ENCODE data around the gene N4BP3.
"Not testable (repeated sequence)": the region's sequence is repeated elsewhere in the genome, so short reads cannot be mapped to it uniquely, and the experiment has no call there.

Gene N4BP3, protein sequence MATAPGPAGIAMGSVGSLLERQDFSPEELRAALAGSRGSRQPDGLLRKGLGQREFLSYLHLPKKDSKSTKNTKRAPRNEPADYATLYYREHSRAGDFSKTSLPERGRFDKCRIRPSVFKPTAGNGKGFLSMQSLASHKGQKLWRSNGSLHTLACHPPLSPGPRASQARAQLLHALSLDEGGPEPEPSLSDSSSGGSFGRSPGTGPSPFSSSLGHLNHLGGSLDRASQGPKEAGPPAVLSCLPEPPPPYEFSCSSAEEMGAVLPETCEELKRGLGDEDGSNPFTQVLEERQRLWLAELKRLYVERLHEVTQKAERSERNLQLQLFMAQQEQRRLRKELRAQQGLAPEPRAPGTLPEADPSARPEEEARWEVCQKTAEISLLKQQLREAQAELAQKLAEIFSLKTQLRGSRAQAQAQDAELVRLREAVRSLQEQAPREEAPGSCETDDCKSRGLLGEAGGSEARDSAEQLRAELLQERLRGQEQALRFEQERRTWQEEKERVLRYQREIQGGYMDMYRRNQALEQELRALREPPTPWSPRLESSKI

DNA sequence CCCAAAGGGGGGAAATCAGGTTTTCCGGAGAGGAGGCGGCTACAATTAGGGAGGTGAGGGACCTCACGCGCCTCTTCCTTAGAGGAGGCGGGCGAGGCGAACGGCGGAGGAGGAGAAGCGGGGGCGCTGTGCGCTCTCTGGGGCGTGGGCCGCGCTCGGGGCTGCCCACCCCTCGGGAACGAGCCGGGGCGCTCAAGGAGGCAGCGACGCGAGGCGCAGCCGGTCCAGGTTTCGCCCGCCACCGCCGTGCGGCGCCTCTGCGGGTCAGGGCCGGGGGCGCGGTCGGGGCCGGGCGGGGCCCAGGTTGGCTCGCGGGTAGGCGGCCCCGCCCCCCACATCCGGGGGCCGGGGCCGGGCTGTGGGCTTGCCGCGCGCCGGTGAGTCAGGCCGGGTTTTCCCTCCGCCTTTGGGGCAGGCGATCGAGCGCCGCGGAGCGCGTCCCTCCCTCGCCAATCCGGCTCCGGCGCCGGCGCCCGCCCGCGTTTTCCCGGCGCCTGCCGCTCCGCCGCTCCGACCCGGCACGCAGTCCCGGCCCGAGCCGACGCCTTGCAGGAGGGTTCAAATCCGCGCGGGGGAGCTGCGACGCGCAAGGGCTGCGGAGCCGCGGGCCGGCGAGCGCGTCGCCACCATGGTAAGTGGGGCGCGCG is at the start of gene N4BP3:
Gene N4BP3 (plus strand): TSS at position 392 of the 647 bp plus-strand sequence. CDS start 6,052 bp downstream, outside the sequence.
- peak; percentile 88 for DNase-seq (ENCODE audit: low read depth, low spot score)

DNA sequence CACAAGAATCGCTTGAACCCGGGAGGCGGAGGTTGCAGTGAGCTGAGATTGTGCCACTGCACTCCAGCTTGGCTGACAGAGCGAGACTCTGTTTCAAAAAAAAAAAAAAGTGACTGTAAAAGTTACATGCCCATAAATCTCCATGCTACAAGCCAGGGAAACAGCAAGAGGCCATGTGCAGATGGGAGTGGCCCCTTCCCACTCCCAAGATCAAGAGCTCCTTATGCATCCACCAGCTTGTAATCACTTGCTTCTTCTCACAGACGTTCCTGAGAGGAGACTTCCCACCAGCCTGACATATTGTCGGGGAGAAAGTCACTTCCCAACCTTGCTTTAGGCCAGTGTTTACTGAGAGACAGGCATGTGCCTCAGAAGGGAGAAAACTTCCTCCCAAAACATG is 45.6 kb upstream of the N4BP3 start:
- DNase-seq (ENCODE audit: low read depth, low spot score), result no peak

DNA sequence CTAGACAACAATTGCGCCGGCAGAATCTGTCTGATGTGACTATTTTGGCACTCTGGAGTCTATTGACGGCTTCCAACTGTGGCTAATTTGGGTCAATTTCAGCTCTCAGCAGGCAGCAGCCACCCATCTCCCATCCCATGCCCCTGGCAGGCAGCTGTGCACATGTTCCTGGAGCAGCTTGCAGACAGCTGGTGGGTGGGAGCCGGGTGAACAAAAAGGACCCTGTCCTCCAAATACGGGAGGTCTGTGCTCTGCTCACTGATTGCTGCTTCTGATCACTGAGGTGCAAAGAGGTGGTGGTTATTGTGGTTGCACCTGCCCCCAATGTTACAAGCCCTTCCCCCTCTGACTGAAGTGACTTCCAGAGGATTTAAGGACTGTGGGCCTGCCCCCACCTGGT is 45.0 kb upstream of the N4BP3 start:
- no peak for DNase-seq (ENCODE audit: low read depth, low spot score)

DNA sequence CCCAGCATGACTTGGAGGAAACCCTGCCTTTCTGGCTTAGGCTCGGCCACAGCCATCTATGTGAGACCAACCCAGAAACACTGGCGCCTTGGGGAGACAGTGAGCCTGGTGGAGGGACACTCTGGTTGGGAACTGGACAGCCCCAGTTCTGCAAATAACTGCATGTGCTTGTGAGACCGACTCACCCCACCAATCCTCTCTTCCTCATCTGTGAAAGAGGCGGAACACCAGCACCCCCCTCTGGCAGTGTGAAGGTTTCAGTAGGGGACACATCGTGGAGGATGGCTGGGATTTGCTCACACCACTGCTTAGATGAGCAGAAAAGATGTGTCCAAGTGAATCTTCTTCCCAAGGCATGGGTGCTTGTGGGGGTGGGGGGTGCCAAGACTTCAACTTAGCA is 43.4 kb upstream of the N4BP3 start:
- peak; percentile 70 for DNase-seq (ENCODE audit: low read depth, low spot score)

DNA sequence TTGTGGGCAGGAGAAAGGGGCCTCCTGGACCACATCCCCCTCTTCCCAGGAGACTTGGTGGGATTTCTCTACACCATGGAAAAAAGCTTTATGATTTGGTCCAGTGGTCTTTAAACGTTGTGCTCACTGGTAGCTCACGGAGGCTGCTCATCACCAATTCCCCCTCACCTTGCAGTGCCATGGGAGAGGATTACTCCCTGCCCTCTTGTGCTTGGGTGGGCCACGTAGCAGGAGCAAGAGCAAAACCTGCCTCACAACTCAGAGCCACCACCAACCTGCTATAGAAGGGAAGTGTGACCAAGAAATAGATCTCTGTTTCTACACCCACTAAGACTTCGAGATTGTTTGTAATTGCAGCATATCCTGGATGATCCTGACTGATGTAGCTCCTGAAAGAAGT is 42.2 kb upstream of the N4BP3 start:
- no peak for DNase-seq (ENCODE audit: low read depth, low spot score)

DNA sequence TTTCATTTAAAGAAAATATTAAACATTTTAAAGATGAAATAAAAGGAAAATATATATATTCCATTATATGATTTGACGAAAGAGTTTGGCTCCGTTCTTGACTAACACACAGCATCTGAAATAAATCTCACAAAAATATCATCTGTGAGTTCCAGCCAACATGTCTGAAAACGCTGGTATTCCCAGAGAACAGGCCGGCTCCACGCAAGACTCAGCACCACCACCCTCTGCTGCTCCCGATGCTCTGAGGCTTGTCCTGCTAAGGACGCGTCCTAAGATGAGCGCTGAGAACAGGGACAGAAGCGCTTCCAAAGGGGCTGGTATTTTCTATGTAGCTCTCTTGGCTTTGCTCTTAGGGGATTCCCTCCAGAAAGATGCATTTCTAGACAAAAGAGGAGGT is 40.6 kb upstream of the N4BP3 start:
- DNase-seq (ENCODE audit: low read depth, low spot score), result no peak

DNA sequence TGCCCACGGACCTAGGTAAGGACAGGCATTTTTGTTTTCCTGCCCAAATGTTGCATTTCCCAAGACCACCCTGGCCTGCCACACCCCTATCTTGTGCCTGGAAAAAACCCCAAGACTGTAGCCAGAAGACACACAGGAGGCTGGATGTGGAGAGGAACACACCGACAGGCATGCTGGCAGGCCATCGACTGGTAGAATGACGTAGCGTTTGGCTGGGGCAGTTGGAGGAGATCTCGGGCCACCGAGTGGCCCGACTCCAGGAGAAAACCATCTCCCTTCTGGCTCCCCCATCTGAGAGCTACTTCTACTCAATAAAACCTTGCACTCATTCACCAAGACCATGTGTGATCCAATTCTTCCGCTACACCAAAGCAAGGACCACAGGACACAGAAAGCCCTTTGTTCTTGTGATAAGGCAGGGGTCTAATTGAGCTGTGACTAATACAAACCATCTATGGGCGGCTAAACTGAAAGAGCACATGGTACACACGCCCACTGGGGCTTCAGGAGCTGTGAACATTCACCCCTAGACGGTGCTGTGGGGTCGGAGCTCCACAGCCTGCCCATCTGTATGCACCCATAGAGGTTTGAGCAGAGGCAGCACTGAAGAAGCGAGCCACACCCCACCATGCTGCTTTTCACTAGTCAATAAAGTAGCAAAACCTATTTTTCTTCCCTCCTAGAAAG is 38.9 kb upstream of the N4BP3 start:
- no peak for DNase-seq (ENCODE audit: low read depth, low spot score)

DNA sequence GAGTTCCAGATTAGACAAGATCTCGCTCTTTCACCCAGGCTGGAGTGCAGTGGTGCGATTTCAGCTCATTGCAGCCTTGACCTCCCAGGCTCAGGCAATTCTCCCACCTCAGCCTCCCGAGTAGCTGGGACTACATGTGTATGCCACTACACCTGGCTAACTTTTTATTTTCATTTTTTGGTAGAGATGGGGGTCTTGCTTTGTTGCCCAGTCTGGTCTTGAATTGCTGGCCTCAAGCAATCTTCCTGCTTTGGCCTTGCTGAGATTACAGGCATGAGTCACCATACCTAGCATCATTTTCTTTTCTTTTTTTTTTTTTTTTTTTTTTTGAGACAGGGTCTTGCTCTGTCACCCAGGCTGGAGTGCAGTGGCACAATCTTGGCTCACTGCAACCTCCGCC is 36.4 kb upstream of the N4BP3 start:
- DNase-seq (ENCODE audit: low read depth, low spot score), result not testable (repeated sequence)

DNA sequence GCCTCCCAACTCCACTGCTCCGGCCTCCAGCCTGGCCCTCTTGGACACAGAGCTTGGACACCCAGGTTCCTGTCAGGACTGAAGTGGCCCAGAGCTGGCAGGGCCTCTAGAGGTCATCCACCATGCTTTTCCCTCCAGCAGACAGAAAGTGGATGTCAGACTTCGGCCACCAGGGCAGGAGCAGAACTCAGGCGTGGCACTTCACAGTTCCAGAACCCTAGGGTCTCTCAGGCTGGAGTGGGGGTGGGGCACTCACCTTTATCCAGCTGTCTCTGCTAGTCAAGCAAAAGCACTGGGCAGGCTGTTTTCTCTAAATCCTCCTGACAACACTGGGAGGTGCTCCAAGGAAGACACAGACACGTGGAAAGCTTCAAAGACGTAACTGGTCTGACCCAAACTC is 35.6 kb upstream of the N4BP3 start:
- peak; percentile 55 for DNase-seq (ENCODE audit: low read depth, low spot score)

DNA sequence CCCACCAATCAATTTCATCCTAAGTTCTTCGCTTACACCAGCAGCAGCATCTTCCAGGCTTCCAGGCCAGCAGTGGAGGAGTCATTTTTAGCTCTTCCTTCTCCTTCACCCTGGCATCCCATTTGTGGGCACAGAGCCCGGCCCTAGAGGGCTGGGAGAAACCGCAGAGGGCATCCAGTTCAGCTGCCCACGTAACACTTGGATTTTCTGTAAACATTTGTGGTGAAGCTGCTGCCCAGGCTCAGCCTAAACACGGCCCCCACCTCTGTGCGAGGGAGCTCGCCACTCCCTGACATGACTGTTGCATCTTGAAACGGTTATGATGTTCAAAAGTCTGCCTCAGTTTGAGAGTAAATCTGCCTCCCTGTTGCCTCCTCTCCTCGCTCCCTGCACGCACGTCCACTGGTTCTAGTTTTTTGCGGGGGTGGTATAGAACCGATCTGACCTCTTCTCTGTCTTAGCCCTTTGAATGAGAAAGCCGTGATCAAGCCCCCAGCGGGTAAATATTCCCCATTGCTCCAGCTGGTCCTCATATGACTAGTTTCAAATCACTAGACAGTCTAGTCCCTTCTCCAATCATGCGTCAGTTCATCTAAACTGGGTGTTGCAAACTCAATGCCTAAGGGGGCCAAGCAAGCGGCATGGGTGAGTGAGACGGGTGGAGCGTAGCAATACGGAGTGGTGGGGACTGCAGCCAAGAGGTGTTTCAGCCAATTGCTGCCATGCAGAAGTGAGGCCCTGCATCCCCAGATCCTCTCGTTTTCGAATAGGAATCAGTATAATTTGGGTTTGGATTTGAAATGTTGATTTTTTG is 34.9 kb upstream of the N4BP3 start:
- no peak for DNase-seq (ENCODE audit: low read depth, low spot score)

DNA sequence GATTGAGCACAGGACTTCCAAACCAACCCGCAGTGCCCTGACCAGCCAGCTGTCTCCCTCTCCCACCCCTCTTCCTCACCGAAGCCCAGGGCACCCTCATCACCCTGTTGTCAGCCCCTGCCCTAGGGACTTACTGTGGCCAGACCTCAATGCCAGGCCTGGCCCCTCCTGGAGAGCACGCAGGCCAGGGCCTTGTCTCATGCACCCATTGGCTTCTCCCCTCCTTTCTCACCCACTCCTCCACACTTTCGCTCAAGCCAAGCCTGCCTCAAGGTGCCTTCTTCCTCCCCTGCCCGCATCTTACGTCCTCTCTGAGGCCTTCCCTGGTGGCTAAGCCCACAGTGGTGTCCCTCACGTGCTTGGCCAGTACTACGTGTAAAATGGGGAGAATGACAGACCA is 33.3 kb upstream of the N4BP3 start:
- DNase-seq (ENCODE audit: low read depth, low spot score), result no peak

DNA sequence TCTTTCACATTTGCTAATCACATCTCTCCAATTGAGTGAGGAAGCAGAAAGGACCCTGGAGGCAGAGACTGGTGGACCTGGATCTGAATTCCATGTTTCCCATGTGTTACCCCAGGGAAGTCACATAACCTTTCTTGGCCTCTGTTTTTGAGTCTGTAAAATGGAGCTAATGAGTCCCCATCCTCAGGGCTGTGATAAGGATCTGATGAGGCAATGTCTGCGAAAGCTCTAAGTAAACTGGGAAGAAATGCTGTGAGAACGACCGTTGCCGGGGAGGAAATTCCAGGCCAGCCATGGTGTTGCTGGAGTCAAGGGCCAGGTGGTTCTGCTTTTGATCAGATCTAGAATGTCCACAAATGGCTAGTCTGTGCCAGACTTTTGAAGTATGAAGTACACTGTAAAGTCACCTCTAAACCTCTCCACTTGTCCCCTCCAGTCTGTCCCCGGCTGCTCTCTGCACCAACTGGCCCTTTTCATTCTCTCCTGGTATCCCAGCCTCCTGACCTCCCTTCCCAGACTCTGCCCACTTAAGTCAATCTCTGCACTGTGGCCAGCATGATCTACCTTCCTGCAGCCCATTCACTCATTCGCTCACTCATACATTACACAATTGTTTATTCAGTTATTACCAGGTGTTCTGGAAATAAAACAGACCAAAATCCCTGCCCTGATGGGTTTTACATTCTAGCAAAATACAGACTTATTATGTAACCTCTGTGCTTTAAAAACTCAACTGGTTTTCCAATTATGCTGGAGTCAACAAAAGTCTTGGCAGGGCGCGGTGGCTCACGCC is 32.5 kb upstream of the N4BP3 start:
- peak; percentile 60 for DNase-seq (ENCODE audit: low read depth, low spot score)

DNA sequence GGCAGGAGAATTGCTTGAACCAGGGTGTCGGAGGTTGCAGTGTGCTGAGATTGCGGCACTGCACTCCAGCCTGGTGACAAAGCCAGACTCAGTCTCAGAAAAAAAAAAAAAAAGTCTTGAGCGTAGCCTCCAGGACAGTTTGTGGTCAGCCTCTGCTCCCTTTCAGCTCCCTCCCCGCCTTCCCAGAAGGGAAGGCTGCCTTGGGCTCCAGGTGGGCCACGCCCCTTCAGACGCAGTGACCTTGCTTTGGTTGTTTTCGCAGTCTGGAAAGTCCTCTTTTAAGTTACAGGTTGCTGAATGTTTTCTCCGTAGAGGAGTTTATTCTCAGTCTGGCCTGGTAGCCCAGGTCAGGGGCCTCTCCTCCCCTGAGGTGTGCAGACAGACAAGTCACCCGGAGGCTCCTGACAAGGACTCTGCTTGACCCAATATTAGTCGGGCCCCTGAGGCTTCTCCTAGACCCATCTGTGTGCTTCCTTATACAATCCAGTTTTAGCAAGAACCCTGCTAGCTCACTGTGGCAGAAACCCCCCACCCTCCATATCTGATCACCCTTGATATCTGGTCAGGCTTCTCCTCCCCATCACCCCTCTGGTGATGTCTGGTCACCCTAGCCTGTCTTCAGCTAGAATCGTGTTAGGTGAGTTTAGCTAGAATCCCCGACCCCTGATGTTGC is 31.6 kb upstream of the N4BP3 start:
- DNase-seq (ENCODE audit: low read depth, low spot score), result peak; percentile 84

DNA sequence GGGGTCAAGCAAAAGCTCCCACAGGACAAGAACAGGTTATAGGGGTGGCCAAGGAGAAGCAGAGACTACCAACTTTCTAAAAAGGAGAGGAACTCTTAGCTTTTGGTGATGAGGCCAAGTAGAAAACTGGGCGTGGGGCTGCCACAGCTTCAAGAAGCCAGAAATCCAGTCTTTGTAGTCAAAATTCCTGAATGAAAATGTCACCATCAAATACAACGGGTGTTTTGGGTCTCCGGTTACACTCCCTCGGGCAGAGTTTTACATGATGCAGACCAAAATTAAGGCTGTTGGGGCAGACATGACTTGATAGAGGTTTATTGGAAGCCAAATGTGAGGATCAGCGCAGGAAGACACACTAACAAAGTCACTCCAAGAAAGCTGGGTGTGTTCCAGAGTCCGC is 29.4 kb upstream of the N4BP3 start:
- DNase-seq (ENCODE audit: low read depth, low spot score), result peak; percentile 53

DNA sequence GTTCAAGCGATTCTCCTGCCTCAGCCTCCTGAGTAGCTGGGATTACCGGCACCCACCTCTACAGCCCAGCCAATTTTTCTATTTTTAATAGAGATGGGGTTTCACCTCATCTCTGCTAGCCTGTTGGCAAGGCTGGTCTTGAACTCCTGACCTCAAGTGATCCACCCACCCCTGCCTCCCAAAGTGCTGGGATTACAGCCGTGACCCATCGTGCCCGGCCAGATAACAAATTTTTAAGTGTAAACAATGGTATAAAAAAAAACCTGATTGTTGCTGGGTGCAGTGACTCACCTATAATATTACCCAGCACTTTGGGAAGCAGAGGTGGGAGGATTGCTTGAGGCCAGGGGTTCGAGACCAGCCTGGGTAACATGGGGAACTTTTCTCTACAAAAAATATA is 28.0 kb upstream of the N4BP3 start:
- no peak for DNase-seq (ENCODE audit: low read depth, low spot score)

DNA sequence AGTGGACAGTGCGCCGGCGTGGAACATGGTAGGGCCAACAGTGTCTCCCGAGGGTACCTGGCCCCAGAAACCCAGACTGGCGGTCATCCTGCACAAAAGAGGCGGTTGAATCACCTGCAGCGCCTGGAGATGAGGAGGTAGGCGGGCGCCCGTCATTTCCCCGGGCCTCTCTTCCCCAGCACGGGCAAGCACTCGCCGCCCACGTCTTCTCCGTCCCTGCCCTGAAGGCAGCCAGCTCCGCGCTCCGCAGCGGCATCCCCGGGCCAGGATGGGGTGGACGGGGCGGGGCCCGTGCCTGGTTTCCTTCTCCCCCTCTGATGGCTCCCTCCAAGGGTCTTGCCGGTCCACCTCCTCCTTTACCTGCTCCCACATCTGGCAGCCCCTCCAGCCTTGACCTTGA is 27.1 kb upstream of the N4BP3 start:
- peak; percentile 78 for DNase-seq (ENCODE audit: low read depth, low spot score)

DNA sequence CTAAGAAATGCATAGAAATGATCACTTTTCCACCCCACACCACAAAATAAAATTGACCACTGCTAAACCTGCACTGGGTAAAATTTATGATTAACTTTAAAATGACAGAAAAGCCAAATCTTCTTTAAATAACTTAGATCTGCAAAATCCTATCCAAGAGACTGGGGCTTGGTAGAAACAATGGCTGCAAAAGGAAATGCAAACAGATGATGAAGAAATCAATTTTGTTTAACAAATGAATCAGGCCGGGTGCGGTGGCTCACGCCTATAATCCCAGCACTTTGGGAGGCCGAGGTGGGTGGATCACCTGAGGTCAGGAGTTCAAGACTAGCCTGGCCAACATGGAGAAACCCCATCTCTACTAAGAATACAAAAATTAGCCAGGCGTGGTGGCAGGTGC is 26.1 kb upstream of the N4BP3 start:
- not testable (repeated sequence) for DNase-seq (ENCODE audit: low read depth, low spot score)

DNA sequence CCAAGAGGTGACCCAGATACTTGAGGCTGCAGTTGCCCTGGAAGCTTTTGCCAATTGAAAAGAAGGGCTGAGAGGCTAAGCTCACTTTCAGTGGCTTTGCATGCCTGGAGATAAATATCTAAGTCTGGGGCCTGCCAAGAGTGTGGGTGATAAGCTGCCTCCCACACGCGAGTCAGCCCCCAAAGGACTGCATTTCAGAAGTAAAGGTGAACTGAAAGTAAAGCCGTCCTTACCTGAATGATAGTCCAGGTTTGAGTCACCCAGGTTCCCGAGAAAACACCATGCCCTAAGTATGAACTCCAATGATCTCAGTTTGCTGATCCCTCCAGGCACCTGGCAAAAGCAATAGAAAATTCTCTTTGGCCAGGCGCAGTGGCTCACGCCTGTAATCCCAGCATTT is 22.5 kb upstream of the N4BP3 start:
- no peak for DNase-seq (ENCODE audit: low read depth, low spot score)

DNA sequence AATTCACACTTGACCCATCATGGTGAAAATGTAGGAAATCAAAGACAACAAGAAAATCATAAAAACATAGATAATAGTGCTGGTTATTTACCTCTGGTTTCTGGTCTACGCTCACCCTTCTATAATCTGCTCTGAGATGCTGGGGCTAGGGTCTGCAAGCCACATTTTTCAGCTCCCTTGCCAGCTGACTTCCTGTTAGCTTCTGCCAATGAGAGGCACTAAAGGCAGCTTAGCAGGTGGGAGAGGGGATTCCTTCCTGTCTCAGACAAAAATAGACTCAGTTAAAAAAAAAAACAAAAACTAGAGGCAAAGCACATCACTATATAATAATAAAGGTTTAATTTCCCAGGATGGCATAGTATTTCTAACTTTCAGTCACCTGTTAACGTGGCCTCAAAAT is 20.2 kb upstream of the N4BP3 start:
- no peak for DNase-seq (ENCODE audit: low read depth, low spot score)

DNA sequence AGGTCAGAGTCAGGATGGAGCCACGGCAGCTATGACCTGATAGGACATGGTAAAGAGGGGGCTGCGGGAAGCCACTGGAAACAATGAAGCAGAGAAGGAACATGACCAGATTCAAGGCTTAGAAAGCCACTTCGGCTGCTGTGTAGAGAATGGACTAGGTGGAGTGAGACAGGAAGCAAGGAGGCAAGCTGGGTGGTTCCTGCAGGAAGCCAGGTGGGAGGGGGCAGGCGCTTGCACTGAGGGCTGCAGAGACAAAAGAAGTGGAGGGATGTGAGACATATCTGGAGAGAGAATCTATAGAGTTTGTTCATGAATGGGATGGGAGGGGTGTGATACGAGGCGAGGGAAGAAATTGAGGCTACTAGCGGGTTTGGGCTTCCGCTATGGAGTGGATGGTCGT is 19.0 kb upstream of the N4BP3 start:
- no peak for DNase-seq (ENCODE audit: low read depth, low spot score)
